MCF 10A (cell line): ENCODE measurements around the gene PLEKHF1. TPM values are rescaled to one million over a fixed set of nuclear protein-coding genes. Genes with fewer than 3 reads are reported as not detected.

ENCODE experiments used
- BruUV-seq: library from RNA; stranded (reverse); fragments of 400-500 nt; replicated peaks from 2 replicates; lab custom pipeline; 2021; lab: Mats Ljungman, UMichigan
- CTCF ChIA-PET: fragments of 300-600 bp; sonication (Branson Sonifier 250); formaldehyde crosslinking; extraction: SDS; loops from one replicate; lab custom pipeline; 2021; ENCODE audit warnings: antibody characterized with exemption, inconsistent platforms; lab: Yijun Ruan, JAX
- POLR2A ChIA-PET: fragments of 300-600, 350-650 bp; sonication (Branson Sonifier 250); formaldehyde crosslinking; extraction: SDS; loops from one replicate; lab custom pipeline; 2020; ENCODE audit warnings: antibody characterized with exemption, inconsistent platforms; lab: Yijun Ruan, JAX
- DNase-seq: peaks from one replicate; pipeline ENCODE4 v3.0.0-alpha.2; 2018; ENCODE audit not compliant: unreplicated experiment
- H3K27ac Mint-ChIP-seq: one replicate; pipeline ENCODE4 v1.8.0; 2022; ENCODE audit warnings: mild to moderate bottlenecking, low read depth, mixed read lengths; ENCODE audit not compliant: unreplicated experiment
- H3K27me3 Mint-ChIP-seq: one replicate; pipeline ENCODE4 v1.8.0; 2022; ENCODE audit warnings: mixed read lengths; ENCODE audit not compliant: insufficient read depth, unreplicated experiment
- H3K36me3 Mint-ChIP-seq: one replicate; pipeline ENCODE4 v1.8.0; 2022; ENCODE audit warnings: mild to moderate bottlenecking, moderate library complexity, mixed read lengths; ENCODE audit not compliant: insufficient read depth, unreplicated experiment
- H3K4me1 Mint-ChIP-seq: one replicate; pipeline ENCODE4 v1.8.0; 2022; ENCODE audit warnings: mixed read lengths; ENCODE audit not compliant: insufficient read depth, unreplicated experiment
- H3K4me3 Mint-ChIP-seq: one replicate; pipeline ENCODE4 v1.8.0; 2022; ENCODE audit warnings: mild to moderate bottlenecking, moderate library complexity, mixed read lengths; ENCODE audit not compliant: unreplicated experiment
- H3K9me3 Mint-ChIP-seq: one replicate; pipeline ENCODE4 v1.8.0; 2022; ENCODE audit warnings: mixed read lengths; ENCODE audit not compliant: unreplicated experiment
- CTCF ChIP-seq: fragments of 200-600 bp; IDR thresholded peaks from one replicate; pipeline ENCODE4 v1.8.0; 2022; ENCODE audit warnings: antibody characterized with exemption, mild to moderate bottlenecking; ENCODE audit not compliant: unreplicated experiment
- intact Hi-C: fragments of 100-400 bp; cut with micrococcal nuclease; formaldehyde crosslinking; loops from 2 replicates; pipeline ENCODE4 v1.14.1; 2022
- total RNA-seq: library from RNA; stranded (reverse); gene quantifications from 2 replicates; pipeline ENCODE4 v1.2.3, GENCODE V29; 2022

Gene PLEKHF1
- total RNA-seq, 1 experiment from 2014 or later = 2.9 TPM

- CTCF ChIA-PET = interaction anchor here (0.7 to 1.1 kb wide), 2 partner anchors 33 to 120 kb away, joined by 3 read pairs; no protein-coding TSS in a partner anchor
- H3K4me1 Mint-ChIP-seq = no peaks in the 10 kb centered on the region
- peaks cover 14% of the 10 kb centered on the region for H3K27me3 Mint-ChIP-seq
- intact Hi-C loops = no loop called here
- H3K36me3 Mint-ChIP-seq = peaks cover 6% of the 10 kb centered on the region
- no peak for TF ChIP-seq CTCF
- H3K27ac Mint-ChIP-seq = no peak overlapping the region
- BruUV-seq = no TSS peak
- POLR2A ChIA-PET = no interaction called here
- no peak for DNase-seq
- H3K9me3 Mint-ChIP-seq = no peaks in the 10 kb centered on the region
- no peak overlapping the region for H3K4me3 Mint-ChIP-seq
These were observed 26.2 kb upstream of the PLEKHF1 start for GRCh38 chr19:29639086-29639485.

GRCh38 chr19:29640231-29640630, 25.0 kb upstream of the PLEKHF1 start:
- DNase-seq = no peak
- TF ChIP-seq CTCF = no peak
- peaks cover 6% of the 10 kb centered on the region for H3K36me3 Mint-ChIP-seq
- CTCF ChIA-PET = interaction anchor here (2.2 kb wide), 1 partner anchor 76 kb away, joined by 9 read pairs; no protein-coding TSS in a partner anchor
- POLR2A ChIA-PET = interaction anchor here (0.8 kb wide), 1 partner anchor 76 kb away, joined by 3 read pairs; no protein-coding TSS in a partner anchor
- peaks cover 7% of the 10 kb centered on the region for H3K4me1 Mint-ChIP-seq
- H3K27ac Mint-ChIP-seq = no peak overlapping the region
- H3K4me3 Mint-ChIP-seq = no peak overlapping the region
- intact Hi-C loops = no loop called here
- no peaks in the 10 kb centered on the region for H3K9me3 Mint-ChIP-seq
- no TSS peak for BruUV-seq
- H3K27me3 Mint-ChIP-seq = peaks cover 14% of the 10 kb centered on the region

- no peak for DNase-seq
- Mint-ChIP-seq H3K4me1 (peaks cover 20% of the 10 kb centered on the region), H3K36me3 (peaks cover 6% of the 10 kb centered on the region), H3K27me3 (peaks cover 14% of the 10 kb centered on the region), H3K9me3 (no peaks in the 10 kb centered on the region), H3K4me3 (no peak overlapping the region), H3K27ac (no peak overlapping the region)
- no TSS peak for BruUV-seq
- ChIA-PET POLR2A (no interaction called here), CTCF (interaction anchor here (2.2 kb wide), 1 partner anchor 75 kb away, joined by 9 read pairs; no protein-coding TSS in a partner anchor)
- intact Hi-C loops = no loop called here
- no peak for TF ChIP-seq CTCF
These were observed 23.7 kb upstream of the PLEKHF1 start for GRCh38 chr19:29641597-29641996.

GRCh38 chr19:29643361-29643935, 21.8 kb upstream of the PLEKHF1 start:
- H3K9me3 Mint-ChIP-seq = no peaks in the 10 kb centered on the region
- no peak overlapping the region for H3K27ac Mint-ChIP-seq
- ChIA-PET CTCF (interaction anchor here (0.6 to 1.5 kb wide), 3 partner anchors 32 to 1458 kb away, joined by 3 to 5 read pairs (median 3); no protein-coding TSS in a partner anchor), POLR2A (no interaction called here)
- H3K36me3 Mint-ChIP-seq = peaks cover 6% of the 10 kb centered on the region
- H3K4me3 Mint-ChIP-seq = no peak overlapping the region
- H3K27me3 Mint-ChIP-seq = peaks cover 14% of the 10 kb centered on the region
- TF ChIP-seq CTCF = no peak
- no TSS peak for BruUV-seq
- no peak for DNase-seq
- peaks cover 20% of the 10 kb centered on the region for H3K4me1 Mint-ChIP-seq
- intact Hi-C loops = no loop called here
